IMR-90 (cell line): Measurements from ENCODE around the gene CHST1. TPM values are rescaled to one million over a fixed set of nuclear protein-coding genes. Genes with fewer than 3 reads are reported as not detected.

Source experiments
- ATAC-seq: fragments of 200-7000 bp; cut with Tn5 transposase; 2 replicates; pipeline ENCODE4 v1.9.1; 2020; ENCODE audit warnings: low read depth, mild to moderate bottlenecking, moderate library complexity
- BruUV-seq: library from RNA; stranded (reverse); fragments of 400-500 nt; replicated peaks from 2 replicates; lab custom pipeline; 2021; lab: Mats Ljungman, UMichigan
- CTCF ChIA-PET: fragments of 300-600 bp; formaldehyde crosslinking; extraction: SDS; loops from one replicate; lab custom pipeline; 2021; ENCODE audit warnings: antibody characterized with exemption; lab: Yijun Ruan, JAX
- POLR2A ChIA-PET: fragments of 300-600 bp; sonication (Branson Sonifier 250); formaldehyde crosslinking; loops from one replicate; lab custom pipeline; 2022; ENCODE audit warnings: antibody characterized with exemption; ENCODE audit not compliant: unreplicated experiment; lab: Charles Lee
- DNase-seq: peaks from one replicate; pipeline ENCODE4 v3.0.0; 2013
- H2AFZ ChIP-seq: replicated peaks from 2 replicates; pipeline ENCODE3; 2013; ENCODE audit warnings: low read length, mild to moderate bottlenecking; ENCODE audit not compliant: poor library complexity
- H2AK5ac ChIP-seq: 2 replicates; pipeline ENCODE4 v1.6.1; 2013; ENCODE audit warnings: low read depth, low read length, inconsistent platforms
- H2AK9ac ChIP-seq: replicated peaks from 2 replicates; pipeline ENCODE3; 2013; ENCODE audit warnings: mild to moderate bottlenecking, low read depth, low read length, moderate library complexity; ENCODE audit not compliant: poor library complexity
- H2BK120ac ChIP-seq: 2 replicates; pipeline ENCODE4 v1.6.1; 2013; ENCODE audit warnings: low read depth, low read length, inconsistent platforms
- H2BK15ac ChIP-seq: 3 replicates; pipeline ENCODE4 v1.6.1; 2013; ENCODE audit warnings: low read depth, low read length, inconsistent platforms
- H2BK20ac ChIP-seq: 2 replicates; pipeline ENCODE4 v1.6.1; 2013; ENCODE audit warnings: low read depth, mild to moderate bottlenecking, inconsistent platforms, low read length, moderate library complexity
- H2BK5ac ChIP-seq: 2 replicates; pipeline ENCODE4 v1.6.1; 2013; ENCODE audit warnings: mild to moderate bottlenecking, low read depth, low read length, inconsistent platforms; ENCODE audit not compliant: poor library complexity, severe bottlenecking
- H3K14ac ChIP-seq: replicated peaks from 2 replicates; pipeline ENCODE4 v1.6.1; 2013; ENCODE audit warnings: low read depth, low read length, inconsistent platforms
- H3K18ac ChIP-seq: 2 replicates; pipeline ENCODE4 v1.6.1; 2013; ENCODE audit warnings: low read depth, low read length, control low read depth
- H3K23ac ChIP-seq: 2 replicates; pipeline ENCODE4 v1.6.1; 2013; ENCODE audit warnings: low read depth, low read length, inconsistent platforms
- H3K27ac ChIP-seq: 2 replicates; pipeline ENCODE4 v1.5.1; 2013; ENCODE audit warnings: mild to moderate bottlenecking, control low read depth, low read length; ENCODE audit not compliant: insufficient read depth
- H3K27me3 ChIP-seq: 2 replicates; pipeline ENCODE4 v1.6.1; 2013; ENCODE audit warnings: low read length; ENCODE audit not compliant: control insufficient read depth, insufficient read depth
- H3K36me3 ChIP-seq: 2 replicates; pipeline ENCODE4 v1.6.1; 2013; ENCODE audit warnings: low read length, mixed read lengths; ENCODE audit not compliant: control insufficient read depth, insufficient read depth
- H3K4ac ChIP-seq: 2 replicates; pipeline ENCODE4 v1.6.1; 2013; ENCODE audit warnings: low read depth, low read length, inconsistent platforms
- H3K4me1 ChIP-seq: 2 replicates; pipeline ENCODE4 v1.6.1; 2013; ENCODE audit warnings: low read length, mixed read lengths; ENCODE audit not compliant: control insufficient read depth, insufficient read depth
- H3K4me2 ChIP-seq: 2 replicates; pipeline ENCODE4 v1.6.1; 2013; ENCODE audit warnings: low read depth, mild to moderate bottlenecking, control low read depth, low read length, moderate library complexity
- H3K4me3 ChIP-seq: 2 replicates; pipeline ENCODE4 v1.5.1; 2013; ENCODE audit warnings: low read depth, mild to moderate bottlenecking, control low read depth, low read length, moderate library complexity; ENCODE audit not compliant: insufficient read depth
- H3K56ac ChIP-seq: 2 replicates; pipeline ENCODE4 v1.6.1; 2013; ENCODE audit warnings: low read length, inconsistent platforms; ENCODE audit not compliant: insufficient read depth; ENCODE audit errors: extremely low read depth
- H3K79me1 ChIP-seq, 2 experiments: 2 replicates each; pipeline ENCODE4 v1.6.1; 2013; ENCODE audit warnings: low read length in 2 of 2, inconsistent platforms in 1 of 2, low read depth in 1 of 2
- H3K9ac ChIP-seq: 2 replicates; pipeline ENCODE4 v1.6.1; 2013; ENCODE audit warnings: low read depth, low read length, control low read depth
- H3K9me1 ChIP-seq: 2 replicates; pipeline ENCODE4 v1.6.1; 2013; ENCODE audit warnings: low read length, inconsistent platforms; ENCODE audit not compliant: insufficient read depth
- H3K9me3 ChIP-seq: 2 replicates; pipeline ENCODE4 v1.6.1; 2013; ENCODE audit warnings: low read length; ENCODE audit not compliant: control insufficient read depth, insufficient read depth
- H4K20me1 ChIP-seq: 2 replicates; pipeline ENCODE4 v1.6.1; 2013; ENCODE audit warnings: low read length, inconsistent platforms; ENCODE audit not compliant: insufficient read depth
- H4K5ac ChIP-seq: 2 replicates; pipeline ENCODE4 v1.6.1; 2013; ENCODE audit warnings: mild to moderate bottlenecking, low read depth, low read length, control low read depth
- H4K8ac ChIP-seq, 2 experiments: 2 replicates each; pipeline ENCODE4 v1.6.1; 2013; ENCODE audit warnings: low read depth in 2 of 2, low read length in 2 of 2, control low read depth in 1 of 2, inconsistent platforms in 1 of 2
- H4K91ac ChIP-seq: 2 replicates; pipeline ENCODE4 v1.6.1; 2013; ENCODE audit warnings: low read depth, low read length, inconsistent platforms; ENCODE audit not compliant: insufficient read depth
- BHLHE40 ChIP-seq: fragments of 150-350 bp; IDR thresholded peaks from 2 replicates; pipeline ENCODE4 v1.6.1; 2016; ENCODE audit warnings: mild to moderate bottlenecking, low read depth, low read length
- CEBPB ChIP-seq: IDR thresholded peaks from 2 replicates; pipeline ENCODE4 v1.6.1; 2012; ENCODE audit warnings: low read depth, low read length, improper control_type of control experiment
- CHD1 ChIP-seq: IDR thresholded peaks from 2 replicates; pipeline ENCODE4 v1.6.1; 2012; ENCODE audit warnings: low read depth, low read length, improper control_type of control experiment
- CTCF ChIP-seq: conservative IDR thresholded peaks from 2 replicates; pipeline ENCODE4 v1.5.1; 2012; ENCODE audit warnings: mild to moderate bottlenecking, low read depth, low read length, improper control_type of control experiment
- ELK1 ChIP-seq: fragments of 150-350 bp; IDR thresholded peaks from 2 replicates; pipeline ENCODE4 v1.6.1; 2016; ENCODE audit warnings: low read depth, mild to moderate bottlenecking, low read length, moderate library complexity, borderline replicate concordance
- MAFK ChIP-seq: IDR thresholded peaks from 2 replicates; pipeline ENCODE4 v1.6.1; 2012; ENCODE audit warnings: low read depth, low read length, improper control_type of control experiment
- NFE2L2 ChIP-seq: fragments of 150-350 bp; IDR thresholded peaks from 2 replicates; pipeline ENCODE4 v1.6.1; 2016; ENCODE audit warnings: low read depth, mild to moderate bottlenecking, low read length
- POLR2A ChIP-seq: IDR thresholded peaks from 2 replicates; pipeline ENCODE4 v1.6.1; 2012; ENCODE audit warnings: mild to moderate bottlenecking, low read depth, low read length
- RAD21 ChIP-seq: IDR thresholded peaks from 2 replicates; pipeline ENCODE4 v1.6.1; 2012; ENCODE audit warnings: low read length, improper control_type of control experiment
- RCOR1 ChIP-seq: IDR thresholded peaks from 2 replicates; pipeline ENCODE4 v1.6.1; 2012; ENCODE audit warnings: mild to moderate bottlenecking, low read length, improper control_type of control experiment; ENCODE audit not compliant: insufficient replicate concordance
- RFX5 ChIP-seq: IDR thresholded peaks from 2 replicates; pipeline ENCODE4 v1.8.0; 2012; ENCODE audit warnings: low read depth, mild to moderate bottlenecking, low read length, moderate library complexity
- USF2 ChIP-seq: fragments of 150-350 bp; IDR thresholded peaks from 2 replicates; pipeline ENCODE4 v1.6.1; 2017; ENCODE audit warnings: mild to moderate bottlenecking, antibody characterized with exemption, low read length, low read depth
- WGBS, 2 experiments: methylation state at CpG; one replicate each; pipeline versions ENCODE4 v1.1.5 to v1.1.7; 2013; ENCODE audit warnings: missing lambda C conversion rate in 2 of 2; ENCODE audit not compliant: insufficient read length in 1 of 2; ENCODE audit errors: extremely low coverage in 2 of 2; 5-methylcytosine and 5-hydroxymethylcytosine counted together
- dilution Hi-C: fragments of 300-500 bp; cut with HindIII; formaldehyde crosslinking; loops from one replicate; pipeline ENCODE4 v1.14.3; 2018; ENCODE audit warnings: low sequenced_read_pairs; ENCODE audit not compliant: unreplicated experiment
- in situ Hi-C: fragments of 300-500 bp; cut with MboI; formaldehyde crosslinking; loops from 3 replicates; pipeline ENCODE4 v1.14.3; 2019; ENCODE audit warnings: low sequenced_read_pairs, inconsistent platforms, mixed read lengths
- intact Hi-C: fragments of 100-400 bp; cut with micrococcal nuclease; formaldehyde crosslinking; loops from 2 replicates; pipeline ENCODE4 v1.10.0; 2022
- polyA plus RNA-seq, 3 experiments: library from polyadenylated mRNA; depleted of rRNA; stranded (reverse); fragments of >200 nt; gene quantifications; 2 replicates each; pipeline ENCODE4 v1.2.3, GENCODE V29; 2012; ENCODE audit warnings: low replicate concordance in 1 of 3
- total RNA-seq: library from RNA; depleted of rRNA; stranded (reverse); fragments of >200 nt; gene quantifications from 2 replicates; pipeline ENCODE4 v1.2.3, GENCODE V29; 2012

The CHST1 gene
- total and polyA plus RNA-seq, 2 of the 4 experiments (the other 2 are of a cell fraction) = 0.21 TPM; not detected in 1

GRCh38 chr11:45635907-45636306 is 29.5 kb downstream of the CHST1 start:
- Histone ChIP-seq H3K4ac (no peak overlapping the region), H3K14ac (no peak overlapping the region), H3K4me2 (no peak overlapping the region), H3K4me3 (no peak overlapping the region), H4K8ac (no peak overlapping the region), H4K91ac (no peak overlapping the region), H3K36me3 (no peaks in the 10 kb centered on the region), H2BK15ac (no peak overlapping the region), H2AFZ (no peak overlapping the region), H2BK5ac (no peak overlapping the region), H3K23ac (no peak overlapping the region), H3K27ac (no peak overlapping the region), H2BK20ac (no peak overlapping the region), H2AK9ac (no peak overlapping the region), H3K9me3 (no peaks in the 10 kb centered on the region), H3K27me3 (no peaks in the 10 kb centered on the region), H3K79me1 (no peaks in the 10 kb centered on the region), H3K56ac (no peak overlapping the region), H4K20me1 (no peaks in the 10 kb centered on the region), H4K5ac (no peak overlapping the region), H3K18ac (no peak overlapping the region), H3K4me1 (no peaks in the 10 kb centered on the region), H3K9me1 (no peaks in the 10 kb centered on the region), H3K9ac (no peak overlapping the region), H2BK120ac (no peak overlapping the region), H2AK5ac (no peak overlapping the region)
- in situ Hi-C loops = no loop called here
- TF ChIP-seq NFE2L2 = no peak
- no peak for TF ChIP-seq RCOR1
- TF ChIP-seq USF2 = no peak
- no peak for TF ChIP-seq CTCF
- TF ChIP-seq ELK1 = no peak
- TF ChIP-seq RFX5 = no peak
- no peak for TF ChIP-seq CEBPB
- TF ChIP-seq BHLHE40 = no peak
- no peak for TF ChIP-seq RAD21
- TF ChIP-seq MAFK = no peak
- no peak for TF ChIP-seq POLR2A
- TF ChIP-seq CHD1 = no peak
- ATAC-seq = no peak
- CTCF ChIA-PET = no interaction called here
- dilution Hi-C loops = no loop called here
- no TSS peak for BruUV-seq
- WGBS, 2 experiments = 67% methylated on average over 1 of the region's 1 CpG; no CpG with 5 or more reads in 1 of the 2 experiments
- no peak for DNase-seq
- intact Hi-C loops = no loop called here
- POLR2A ChIA-PET = no interaction called here
